SK-N-SH treated with all-trans-retinoic acid at 6 μM for 48 hours (cell line): Measurements from ENCODE around the gene CRX.

Experiments
- ARNTL ChIP-seq: fragments of 450-650 bp; formaldehyde crosslinking; IDR thresholded peaks from 2 replicates; pipeline ENCODE4 v1.5.0; 2020; ENCODE audit warnings: low read depth, mild to moderate bottlenecking, moderate library complexity, borderline replicate concordance
- BACH2 ChIP-seq: fragments of 250-450 bp; sonication (Bioruptor Pico); IDR thresholded peaks from 2 replicates; pipeline ENCODE4 v1.9.0; 2021; ENCODE audit warnings: mild to moderate bottlenecking, borderline replicate concordance
- CREB5 ChIP-seq: fragments of 250-450 bp; sonication (Bioruptor Pico); IDR thresholded peaks from 2 replicates; pipeline ENCODE4 v1.5.1; 2020; ENCODE audit warnings: low read depth, mild to moderate bottlenecking, moderate library complexity
- CSRNP3 ChIP-seq: fragments of 250-450 bp; sonication (Bioruptor Pico); IDR thresholded peaks from 2 replicates; pipeline ENCODE4 v1.5.1; 2021; ENCODE audit warnings: mild to moderate bottlenecking, moderate library complexity
- SNAI2 ChIP-seq: fragments of 250-450 bp; sonication (Bioruptor Pico); IDR thresholded peaks from 2 replicates; pipeline ENCODE4 v1.5.0; 2020; ENCODE audit warnings: mild to moderate bottlenecking, moderate library complexity
- ZC3H10 ChIP-seq: fragments of 250-450 bp; sonication (Bioruptor Pico); IDR thresholded peaks from 2 replicates; pipeline ENCODE4 v1.5.1; 2021; ENCODE audit warnings: mild to moderate bottlenecking, moderate library complexity
- ZFP3 ChIP-seq: fragments of 250-450 bp; sonication (Bioruptor Pico); IDR thresholded peaks from 2 replicates; pipeline ENCODE4 v1.5.0; 2020; ENCODE audit warnings: mild to moderate bottlenecking, moderate library complexity
- ZFP30 ChIP-seq: fragments of 450-650 bp; formaldehyde crosslinking; IDR thresholded peaks from 2 replicates; pipeline ENCODE4 v1.5.0; 2022; ENCODE audit warnings: mild to moderate bottlenecking, moderate library complexity
- ZNF8 ChIP-seq: fragments of 450-650 bp; formaldehyde crosslinking; IDR thresholded peaks from 2 replicates; pipeline ENCODE4 v1.5.0; 2020; ENCODE audit warnings: mild to moderate bottlenecking, moderate library complexity

- TF ChIP-seq CSRNP3 (CRISPR knock-in tag) (no peak), ZFP30 (CRISPR knock-in tag) (no peak), ZNF8 (CRISPR knock-in tag) (no peak), CREB5 (CRISPR knock-in tag) (no peak), ARNTL (CRISPR knock-in tag) (no peak), BACH2 (CRISPR knock-in tag) (no peak), ZC3H10 (no peak), ZFP3 (no peak), SNAI2 (CRISPR knock-in tag) (no peak)
Observed at GRCh38 chr19:47821460-47822020, at the start of gene CRX.
